CD4-positive, alpha-beta T cell (primary cell): ENCODE data around the gene FRYL. TPM values are rescaled to one million over a fixed set of nuclear protein-coding genes. Genes with fewer than 3 reads are reported as not detected.
A peak's percentile ranks its signal among the peaks of the same experiment; 100 is the strongest.

Experiments
- ATAC-seq: fragments of 200-7000 bp; cut with Tn5 transposase; one replicate; pipeline ENCODE4 v1.10.0; 2022; ENCODE audit warnings: mild to moderate bottlenecking; ENCODE audit not compliant: poor library complexity
- CTCF ChIA-PET: fragments of 350-600 bp; sonication (Branson Sonifier 250); formaldehyde crosslinking; loops from one replicate; lab custom pipeline; 2021; ENCODE audit warnings: antibody characterized with exemption, inconsistent platforms; lab: Charles Lee
- POLR2A ChIA-PET: fragments of 350-600 bp; sonication (Branson Sonifier 250); formaldehyde crosslinking; loops from one replicate; lab custom pipeline; 2021; ENCODE audit warnings: antibody characterized with exemption, inconsistent platforms; lab: Charles Lee
- DNase-seq, 14 experiments: peaks; one replicate each; pipeline ENCODE4 v3.0.0-alpha.2; 2013 to 2020; ENCODE audit warnings: mixed read lengths in 2 of 14
- H3K27ac ChIP-seq, 2 donors: one replicate each; pipeline versions ENCODE4 v1.5.1 to v1.7.0; 2013; ENCODE audit warnings: low read length in 2 of 2, low read depth in 1 of 2, mild to moderate bottlenecking in 1 of 2
- H3K27me3 ChIP-seq, 2 experiments: 1 replicate in 1 of 2; 2 replicates in 1 of 2; pipeline versions ENCODE4 v1.6.1 to v1.7.0; 2013; ENCODE audit warnings: low read length in 2 of 2, control low read depth in 1 of 2, mild to moderate bottlenecking in 1 of 2, moderate library complexity in 1 of 2; ENCODE audit not compliant: insufficient read depth in 2 of 2, control insufficient read depth in 1 of 2
- H3K36me3 ChIP-seq: one replicate; pipeline ENCODE4 v1.6.1; 2013; ENCODE audit warnings: low read length, control low read depth; ENCODE audit not compliant: insufficient read depth
- H3K4me1 ChIP-seq: one replicate; pipeline ENCODE4 v1.6.1; 2013; ENCODE audit warnings: low read length, control low read depth; ENCODE audit not compliant: insufficient read depth
- H3K4me3 ChIP-seq: one replicate; pipeline ENCODE4 v1.5.1; 2013; ENCODE audit warnings: mild to moderate bottlenecking, low read length, moderate library complexity
- H3K9me3 ChIP-seq, 2 experiments: 1 replicate in 1 of 2; 2 replicates in 1 of 2; pipeline versions ENCODE4 v1.6.1 to v1.7.0; 2013; ENCODE audit warnings: low read length in 2 of 2, mild to moderate bottlenecking in 2 of 2, control low read depth in 1 of 2, moderate library complexity in 1 of 2; ENCODE audit not compliant: control insufficient read depth in 1 of 2, insufficient read depth in 1 of 2
- H3K27ac Mint-ChIP-seq: one replicate; pipeline ENCODE4 v1.8.0; 2020; ENCODE audit warnings: mixed read lengths
- H3K27me3 Mint-ChIP-seq: one replicate; pipeline ENCODE4 v1.8.0; 2021; ENCODE audit warnings: mixed read lengths
- H3K36me3 Mint-ChIP-seq: one replicate; pipeline ENCODE4 v1.8.0; 2021; ENCODE audit warnings: low read depth, mixed read lengths
- H3K4me1 Mint-ChIP-seq: one replicate; pipeline ENCODE4 v1.8.0; 2021; ENCODE audit warnings: low read depth, mixed read lengths
- H3K4me3 Mint-ChIP-seq: one replicate; pipeline ENCODE4 v1.8.0; 2020; ENCODE audit warnings: mild to moderate bottlenecking, mixed read lengths
- H3K9me3 Mint-ChIP-seq: one replicate; pipeline ENCODE4 v1.8.0; 2020; ENCODE audit warnings: mixed read lengths
- CTCF ChIP-seq: fragments of 200-600 bp; IDR thresholded peaks from one replicate; pipeline ENCODE4 v1.8.0; 2022; ENCODE audit warnings: antibody characterized with exemption, mild to moderate bottlenecking
- intact Hi-C, 2 experiments: fragments of 100-400 bp; cut with DNase I in 1 of 2; cut with micrococcal nuclease in 1 of 2; formaldehyde crosslinking; loops; one replicate each; pipeline versions ENCODE4 v1.15.1 to v1.9.0; 2023 to 2025; cut with DNase I, micrococcal nuclease
- total RNA-seq, 174 experiments: library from RNA in 2 of 174; stranded (reverse) in 2 of 174; gene quantifications; one replicate each; pipeline ENCODE4 v1.2.3 and lab custom pipeline; 2021 to 2026

FRYL gene
- total RNA-seq, 2 experiments from 2014 or later = 86.1 to 87.7 TPM

DNA sequence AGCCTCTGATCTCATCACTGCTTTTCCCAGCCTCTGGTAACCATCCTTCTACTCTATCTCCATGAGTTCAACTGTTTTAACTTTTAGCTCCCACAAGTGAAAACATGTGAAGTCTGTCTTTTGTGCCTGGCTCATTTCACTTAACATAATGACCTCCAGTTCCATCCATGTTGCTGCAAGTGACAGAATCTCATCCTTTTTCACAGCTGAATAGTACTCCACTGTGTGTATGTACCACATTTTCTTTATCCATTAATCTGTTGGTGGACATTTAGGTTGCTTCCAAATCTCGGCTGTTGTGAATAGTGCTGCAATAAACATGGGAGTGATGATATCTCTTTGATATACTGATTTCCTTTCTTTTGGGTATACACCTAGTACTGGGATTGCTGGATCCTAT lies 109.5 kb downstream of the FRYL start:
- ATAC-seq = no peak
- Mint-ChIP-seq H3K4me1 (peaks cover 55% of the 10 kb centered on the region), H3K36me3 (peaks cover 23% of the 10 kb centered on the region), H3K9me3 (no peaks in the 10 kb centered on the region), H3K4me3 (no peak overlapping the region), H3K27ac (no peak overlapping the region), H3K27me3 (no peaks in the 10 kb centered on the region)
- Histone ChIP-seq H3K9me3 (peaks cover 0 to 8% of the 10 kb centered on the region in 2 experiments), H3K27me3 (no peaks in the 10 kb centered on the region), H3K4me1 (peaks cover 17% of the 10 kb centered on the region), H3K27ac (no peak overlapping the region), H3K4me3 (no peak overlapping the region), H3K36me3 (no peaks in the 10 kb centered on the region)
- CTCF ChIA-PET = no interaction called here
- POLR2A ChIA-PET = no interaction called here
- intact Hi-C loops = loop anchor here in 1 of 2 experiments (10.0 kb wide), 1 partner anchor 294 kb away; no protein-coding TSS in a partner anchor
- no peak for DNase-seq
- no peak for TF ChIP-seq CTCF

DNA sequence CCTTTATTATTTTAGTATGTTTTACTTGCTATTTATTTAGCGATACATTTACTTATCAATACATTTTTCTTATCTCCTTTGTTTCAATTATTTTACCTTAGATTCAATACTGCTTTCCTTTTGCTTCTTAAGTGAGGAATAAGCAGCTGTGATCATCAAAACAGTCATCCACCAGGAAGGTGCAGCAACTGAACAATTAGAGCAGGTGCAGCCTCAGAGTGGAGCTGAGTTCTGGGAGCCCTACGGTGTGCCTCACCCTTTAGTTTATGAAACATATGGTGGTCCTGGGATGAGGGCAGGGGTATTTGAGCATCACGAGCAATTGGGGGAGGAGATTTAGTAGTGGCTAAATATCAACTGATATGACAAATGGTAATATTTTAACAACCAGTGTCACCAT lies 111.0 kb downstream of the FRYL start:
- ChIA-PET POLR2A (interaction anchor here (1.2 kb wide), 1 partner anchor 110 kb away, joined by 3 read pairs; the partner anchor contains the start of gene FRYL), CTCF (interaction anchor here (1.2 to 1.3 kb wide), 2 partner anchors 8 to 12 kb away, joined by 4 to 7 read pairs; no protein-coding TSS in a partner anchor)
- H3K27ac Mint-ChIP-seq = peak overlapping the region; percentile 26
- DNase-seq = no peak
- no peaks in the 10 kb centered on the region for H3K9me3 ChIP-seq
- H3K4me3 ChIP-seq = no peak overlapping the region
- ATAC-seq = no peak
- TF ChIP-seq CTCF = no peak
- intact Hi-C loops = no loop called here
- peaks cover 67% of the 10 kb centered on the region for H3K4me1 Mint-ChIP-seq
- no peak overlapping the region for H3K4me3 Mint-ChIP-seq
- H3K27me3 ChIP-seq = no peaks in the 10 kb centered on the region
- H3K36me3 ChIP-seq = peaks cover 5% of the 10 kb centered on the region
- H3K27me3 Mint-ChIP-seq = no peaks in the 10 kb centered on the region
- peaks cover 14% of the 10 kb centered on the region for H3K4me1 ChIP-seq
- H3K36me3 Mint-ChIP-seq = peaks cover 30% of the 10 kb centered on the region
- H3K9me3 Mint-ChIP-seq = no peaks in the 10 kb centered on the region
- H3K27ac ChIP-seq = no peak overlapping the region

DNA sequence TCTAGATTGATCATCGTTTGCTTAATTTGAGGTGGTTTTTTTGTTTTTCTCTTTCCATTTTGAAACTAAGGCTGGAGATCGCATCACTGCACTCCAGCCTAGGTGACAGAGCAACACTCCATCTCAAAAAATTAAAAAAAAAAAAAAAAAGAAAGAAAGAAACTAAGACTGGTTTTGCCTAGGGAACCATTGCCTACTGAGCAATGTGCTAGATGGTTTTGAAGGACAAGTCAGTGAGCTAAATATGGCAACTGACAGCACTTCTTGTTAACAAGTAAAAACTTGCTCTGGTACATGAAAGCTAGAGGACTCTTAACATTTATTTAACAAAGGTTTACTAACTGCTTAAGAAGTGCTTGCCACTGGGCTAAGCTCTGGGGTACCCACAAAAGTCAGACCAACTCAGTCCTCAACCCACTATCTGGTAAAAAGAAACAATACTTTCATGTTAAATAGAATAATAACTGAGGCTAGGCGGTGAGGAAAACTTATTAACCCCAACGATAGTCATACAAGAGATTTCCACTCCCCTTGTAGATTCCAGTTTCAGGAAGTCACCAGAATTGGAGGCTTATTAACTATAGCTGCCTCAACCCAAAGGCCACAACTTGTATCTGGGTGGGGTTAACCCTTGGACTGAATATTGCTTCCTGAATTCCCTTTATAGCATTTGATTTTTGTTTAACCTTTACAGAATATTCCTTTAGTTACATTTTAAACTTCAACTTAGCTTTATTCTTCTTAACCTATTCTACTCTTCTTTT lies 111.6 kb downstream of the FRYL start:
- H3K36me3 Mint-ChIP-seq = peaks cover 34% of the 10 kb centered on the region
- H3K36me3 ChIP-seq = peaks cover 6% of the 10 kb centered on the region
- intact Hi-C loops = no loop called here
- H3K27ac Mint-ChIP-seq = peak overlapping the region; percentile 26
- peaks cover 2% of the 10 kb centered on the region for H3K9me3 Mint-ChIP-seq
- no peak overlapping the region for H3K4me3 Mint-ChIP-seq
- H3K9me3 ChIP-seq = peaks cover 0 to 2% of the 10 kb centered on the region in 2 experiments
- no peak for TF ChIP-seq CTCF
- H3K27me3 Mint-ChIP-seq = no peaks in the 10 kb centered on the region
- ATAC-seq (no peak), DNase-seq (no peak)
- H3K4me3 ChIP-seq = no peak overlapping the region
- ChIA-PET POLR2A (interaction anchor here (1.2 to 1.3 kb wide), 2 partner anchors 111 to 112 kb away, joined by 3 to 4 read pairs; partner anchors contain the start of gene FRYL), CTCF (interaction anchor here (1.2 to 1.3 kb wide), 2 partner anchors 9 to 13 kb away, joined by 4 to 7 read pairs; no protein-coding TSS in a partner anchor)
- peaks cover 65% of the 10 kb centered on the region for H3K4me1 Mint-ChIP-seq
- H3K27ac ChIP-seq = no peak overlapping the region
- H3K27me3 ChIP-seq = no peaks in the 10 kb centered on the region
- H3K4me1 ChIP-seq = peaks cover 14% of the 10 kb centered on the region
